ENCODE data around the gene ELAVL2. TPM values are rescaled to one million over a fixed set of nuclear protein-coding genes. Genes with fewer than 3 reads are reported as not detected.

The ELAVL2 gene
- total and polyA plus RNA-seq, 2 of the 4 experiments (the other 2 are of a cell fraction): 0.36 TPM; not detected in 1

DNA sequence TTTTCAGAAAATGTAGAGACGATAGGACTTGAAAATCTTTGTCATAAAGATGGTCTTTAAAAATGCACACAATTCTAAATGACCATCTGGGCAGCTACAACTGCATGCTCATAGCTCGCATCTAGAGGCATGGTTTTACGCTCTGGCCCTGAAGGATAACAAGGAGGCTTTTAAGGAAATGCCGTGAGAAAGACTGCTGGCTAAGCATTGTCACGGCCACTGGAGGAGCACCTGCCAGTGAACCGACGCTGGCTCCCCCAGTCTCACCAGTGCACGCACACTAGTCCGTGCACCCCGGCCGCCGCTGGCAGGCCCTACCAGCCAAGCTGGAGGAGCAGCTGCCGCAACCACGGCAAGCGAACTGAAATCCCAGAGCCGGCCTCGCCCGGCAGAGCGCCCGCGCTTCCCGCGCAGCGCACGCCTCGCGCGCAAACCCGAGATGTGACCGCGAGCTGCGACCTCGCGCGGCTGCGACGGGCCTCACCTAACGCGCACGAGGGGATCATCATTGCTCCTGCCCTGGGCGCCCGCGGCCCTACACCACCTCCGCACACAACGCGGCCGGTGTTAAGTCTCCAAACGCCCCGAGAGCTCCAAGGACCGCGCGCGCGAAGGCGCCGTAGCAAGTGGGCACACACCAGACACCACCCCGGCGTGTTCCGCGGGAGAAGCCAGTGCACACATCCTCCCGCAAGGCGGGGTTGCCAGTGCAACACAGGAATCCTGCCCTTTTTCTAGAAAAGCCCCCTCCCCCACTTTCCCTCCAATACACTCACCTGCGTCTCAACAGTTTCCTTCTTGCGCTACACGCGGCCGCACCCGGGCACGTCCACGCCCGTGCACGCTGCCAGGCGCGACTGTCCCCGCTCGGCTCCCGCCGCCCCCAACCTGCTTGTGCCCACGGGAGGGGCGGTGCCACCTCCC, 5.3 kb downstream of the ELAVL2 start:
- Histone ChIP-seq H3K9me1 (ENCODE audit: insufficient read depth, low read length) (no peaks in the 10 kb centered on the region), H2AK9ac (replicated peaks; ENCODE audit: low read depth, low read length, poor library complexity) (no peak overlapping the region), H3K9me3 (ENCODE audit: control insufficient read depth, insufficient read depth, low read length) (no peaks in the 10 kb centered on the region; the same call in 1 of the 2 replicates), H3K36me3 (ENCODE audit: control insufficient read depth, insufficient read depth, low read length) (no peaks in the 10 kb centered on the region), H2BK120ac (ENCODE audit: low read depth, low read length) (no peak overlapping the region), H2BK15ac (ENCODE audit: low read depth, low read length) (no peak overlapping the region), H2BK5ac (ENCODE audit: low read depth, low read length, poor library complexity, severe bottlenecking) (no peak overlapping the region), H2AFZ (replicated peaks; ENCODE audit: low read length, poor library complexity) (no peak overlapping the region), H3K56ac (ENCODE audit: extremely low read depth, insufficient read depth, low read length) (no peak overlapping the region), H2BK20ac (ENCODE audit: low read depth, low read length) (no peak overlapping the region), H3K4me3 (ENCODE audit: insufficient read depth, low read depth, low read length) (no peak overlapping the region), H2AK5ac (ENCODE audit: low read depth, low read length) (no peak overlapping the region), H3K27ac (ENCODE audit: insufficient read depth, low read length) (no peak overlapping the region), H3K14ac (replicated peaks; ENCODE audit: low read depth, low read length) (no peak overlapping the region), H4K91ac (ENCODE audit: insufficient read depth, low read depth, low read length) (no peak overlapping the region), H3K4me1 (ENCODE audit: control insufficient read depth, insufficient read depth, low read length) (no peaks in the 10 kb centered on the region), H3K79me1 (ENCODE audit: low read depth in 1 of 2, low read length in 2 of 2) (no peaks in the 10 kb centered on the region), H3K27me3 (ENCODE audit: control insufficient read depth, insufficient read depth, low read length) (peaks cover 17% of the 10 kb centered on the region), H3K23ac (ENCODE audit: low read depth, low read length) (no peak overlapping the region), H3K9ac (ENCODE audit: low read depth, low read length) (no peak overlapping the region), H3K4ac (ENCODE audit: low read depth, low read length) (no peak overlapping the region), H4K8ac (ENCODE audit: low read depth in 2 of 2, low read length in 2 of 2) (no peak overlapping the region), H3K18ac (ENCODE audit: low read depth, low read length) (no peak overlapping the region), H3K4me2 (ENCODE audit: low read depth, low read length) (no peak overlapping the region), H4K5ac (ENCODE audit: low read depth, low read length) (no peak overlapping the region), H4K20me1 (ENCODE audit: insufficient read depth, low read length) (no peaks in the 10 kb centered on the region)
- in situ Hi-C loops (cut with MboI; ENCODE audit: low sequenced_read_pairs) (no loop called here), dilution Hi-C loops (cut with HindIII; ENCODE audit: low sequenced_read_pairs, unreplicated experiment) (no loop called here), intact Hi-C loops (cut with micrococcal nuclease) (no loop called here)
- DNase-seq: no peak
- ChIA-PET CTCF (no interaction called here), POLR2A (ENCODE audit: unreplicated experiment) (no interaction called here)
- TF ChIP-seq FOS (IDR thresholded peaks at IDR 0.05; ENCODE audit: low read depth, low read length): no peak
- TF ChIP-seq, protein P1, sequence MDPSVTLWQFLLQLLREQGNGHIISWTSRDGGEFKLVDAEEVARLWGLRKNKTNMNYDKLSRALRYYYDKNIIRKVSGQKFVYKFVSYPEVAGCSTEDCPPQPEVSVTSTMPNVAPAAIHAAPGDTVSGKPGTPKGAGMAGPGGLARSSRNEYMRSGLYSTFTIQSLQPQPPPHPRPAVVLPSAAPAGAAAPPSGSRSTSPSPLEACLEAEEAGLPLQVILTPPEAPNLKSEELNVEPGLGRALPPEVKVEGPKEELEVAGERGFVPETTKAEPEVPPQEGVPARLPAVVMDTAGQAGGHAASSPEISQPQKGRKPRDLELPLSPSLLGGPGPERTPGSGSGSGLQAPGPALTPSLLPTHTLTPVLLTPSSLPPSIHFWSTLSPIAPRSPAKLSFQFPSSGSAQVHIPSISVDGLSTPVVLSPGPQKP (IDR thresholded peaks at IDR 0.05; ENCODE audit: borderline replicate concordance, low read depth, low read length): no peak
- no peak for TF ChIP-seq RFX5 (IDR thresholded peaks at IDR 0.05; ENCODE audit: low read depth, low read length)
- TF ChIP-seq NFE2L2 (IDR thresholded peaks at IDR 0.05; ENCODE audit: low read depth, low read length): no peak
- no peak for TF ChIP-seq MAZ (IDR thresholded peaks at IDR 0.05; ENCODE audit: borderline replicate concordance, low read depth, low read length)
- BruUV-seq (replicated peaks): no TSS peak
- WGBS, 2 experiments (ENCODE audit: extremely low coverage in 2 of 2, insufficient read length in 1 of 2): 9% methylated on average over 37 of the region's 80 CpGs; no CpG with 5 or more reads in 1 of the 2 experiments
- ATAC-seq (ENCODE audit: low read depth): no peak
